ENCODE data around the gene AFMID.
"Not testable (repeated sequence)": the region's sequence is repeated elsewhere in the genome, so short reads cannot be mapped to it uniquely, and the experiment has no call there.

The AFMID gene, protein sequence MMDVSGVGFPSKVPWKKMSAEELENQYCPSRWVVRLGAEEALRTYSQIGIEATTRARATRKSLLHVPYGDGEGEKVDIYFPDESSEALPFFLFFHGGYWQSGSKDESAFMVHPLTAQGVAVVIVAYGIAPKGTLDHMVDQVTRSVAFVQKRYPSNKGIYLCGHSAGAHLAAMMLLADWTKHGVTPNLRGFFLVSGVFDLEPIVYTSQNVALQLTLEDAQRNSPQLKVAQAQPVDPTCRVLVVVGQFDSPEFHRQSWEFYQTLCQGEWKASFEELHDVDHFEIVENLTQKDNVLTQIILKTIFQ

DNA sequence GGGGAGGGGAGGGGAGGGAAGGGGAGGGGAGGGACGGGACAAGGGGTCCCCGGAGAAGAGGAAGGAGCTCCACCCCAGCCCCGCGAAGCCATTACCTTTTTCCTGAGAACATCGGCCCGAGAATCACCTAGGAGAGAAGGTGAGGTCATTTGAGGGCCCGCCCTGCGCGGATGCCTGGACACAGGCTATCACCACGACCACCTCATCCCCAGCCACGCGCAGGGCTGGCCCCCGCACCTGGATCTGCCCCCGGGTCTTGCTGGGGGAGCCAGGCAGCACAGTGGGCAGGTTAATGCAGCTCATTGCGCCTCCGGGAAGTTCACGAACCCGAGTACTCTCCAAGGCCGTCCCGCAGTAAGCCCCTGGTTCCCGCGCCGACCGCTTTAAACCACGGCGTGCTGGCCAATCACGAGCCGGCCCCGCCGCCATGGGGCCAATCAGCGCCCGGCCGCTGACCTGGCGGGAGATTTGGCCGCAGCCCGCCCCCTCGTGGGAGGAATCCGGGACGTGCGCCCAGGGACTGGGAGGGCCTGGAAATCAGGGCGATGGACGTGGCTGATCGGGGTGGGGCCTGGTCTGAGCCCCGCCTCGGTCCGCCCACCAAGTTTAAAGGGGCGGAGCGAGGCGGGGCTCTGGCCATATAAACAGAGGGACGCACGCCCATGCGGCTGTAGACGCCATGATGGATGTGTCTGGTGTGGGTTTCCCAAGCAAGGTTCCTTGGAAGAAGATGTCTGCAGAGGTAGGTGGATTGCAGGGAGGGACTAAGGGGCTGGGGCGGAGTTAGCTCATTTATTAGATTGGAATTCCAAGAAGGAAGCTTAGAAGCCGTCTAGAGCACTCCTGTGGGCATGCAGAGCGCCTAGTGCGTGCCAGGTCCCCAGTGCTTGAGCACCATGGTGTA lies at the start of gene AFMID, which contains the start of gene TK1:
Gene AFMID, plus strand, starts transcription at position 671 of the 904 bp plus-strand sequence. Its CDS starts 9 bp downstream, at position 680.
Gene TK1, minus strand, starts transcription at position 361 of the 904 bp plus-strand sequence. Its CDS starts 58 bp downstream, at position 303.
- DNase-seq: peak; percentile 99

DNA sequence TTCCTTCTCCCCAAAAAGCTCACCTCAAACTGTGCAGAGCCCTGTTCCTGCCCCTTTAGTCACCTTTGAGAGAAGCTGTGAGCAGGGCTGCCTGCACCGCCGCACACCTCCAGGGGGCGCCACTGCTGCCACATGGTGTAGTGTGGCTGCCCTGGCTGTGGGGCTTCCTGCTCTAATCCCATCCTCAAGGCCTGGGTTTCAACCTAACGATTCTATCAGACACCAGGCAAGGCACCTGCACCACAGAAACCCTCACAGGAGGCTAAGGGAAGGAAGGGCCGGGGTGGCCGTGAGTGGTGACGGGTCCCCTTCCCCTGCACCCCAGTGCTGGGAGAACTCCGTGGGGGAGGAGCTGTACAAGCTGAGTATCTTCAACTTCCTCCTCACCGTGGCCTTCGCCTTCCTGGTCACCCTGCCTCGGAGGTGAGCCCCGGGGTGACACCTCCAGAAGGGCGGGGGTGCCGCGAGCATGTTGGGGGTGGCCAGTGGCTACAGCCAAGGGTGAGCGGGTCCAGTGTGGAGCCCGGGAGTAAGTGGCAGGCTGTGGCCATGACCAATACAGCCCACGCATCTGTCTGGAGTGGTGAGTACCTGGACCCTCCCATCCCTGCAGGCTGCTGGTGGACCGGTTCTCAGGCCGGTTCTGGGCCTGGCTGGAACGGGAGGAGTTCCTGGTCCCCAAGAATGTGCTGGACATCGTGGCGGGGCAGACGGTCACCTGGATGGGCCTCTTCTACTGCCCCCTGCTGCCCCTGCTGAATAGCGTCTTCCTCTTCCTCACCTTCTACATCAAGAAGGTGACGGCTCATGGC lies 49.6 kb upstream of the AFMID start:
- DNase-seq: peak; percentile 52

DNA sequence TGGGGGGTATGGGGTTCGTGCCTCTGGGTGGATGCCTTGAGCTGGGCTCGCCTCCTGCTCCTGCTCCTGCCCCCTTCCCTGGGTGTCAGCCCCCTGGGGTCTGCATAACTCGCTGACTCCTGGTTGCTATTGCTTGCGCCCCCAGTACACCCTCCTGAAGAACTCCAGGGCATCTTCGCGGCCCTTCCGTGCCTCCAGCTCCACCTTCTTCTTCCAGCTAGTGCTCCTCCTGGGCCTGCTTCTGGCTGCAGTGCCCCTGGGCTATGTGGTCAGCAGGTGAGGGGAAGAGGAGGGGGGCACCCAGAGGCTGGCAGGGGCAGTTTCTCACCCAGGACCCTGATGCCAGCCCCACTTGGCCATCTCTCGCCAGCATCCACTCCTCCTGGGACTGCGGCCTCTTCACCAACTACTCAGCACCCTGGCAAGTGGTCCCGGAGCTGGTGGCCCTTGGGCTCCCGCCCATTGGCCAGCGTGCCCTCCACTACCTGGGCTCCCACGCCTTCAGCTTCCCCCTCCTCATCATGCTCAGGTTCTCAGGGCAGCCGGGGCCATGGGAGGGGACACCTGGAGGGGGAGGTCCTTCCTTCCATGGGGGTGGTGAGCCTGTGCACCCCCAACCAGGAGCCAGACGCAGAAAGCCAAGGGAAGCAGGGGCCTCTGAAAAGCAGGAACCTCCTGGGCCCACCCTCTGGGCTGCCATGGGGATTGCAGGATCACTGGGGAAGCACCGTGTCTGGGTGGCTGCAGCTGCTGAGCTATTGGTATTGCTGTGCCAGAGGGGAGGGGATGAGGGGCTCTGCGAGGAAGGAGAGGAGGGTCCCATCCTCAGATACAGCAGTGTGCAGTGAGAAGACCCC lies 48.7 kb upstream of the AFMID start:
- DNase-seq: peak; percentile 42

DNA sequence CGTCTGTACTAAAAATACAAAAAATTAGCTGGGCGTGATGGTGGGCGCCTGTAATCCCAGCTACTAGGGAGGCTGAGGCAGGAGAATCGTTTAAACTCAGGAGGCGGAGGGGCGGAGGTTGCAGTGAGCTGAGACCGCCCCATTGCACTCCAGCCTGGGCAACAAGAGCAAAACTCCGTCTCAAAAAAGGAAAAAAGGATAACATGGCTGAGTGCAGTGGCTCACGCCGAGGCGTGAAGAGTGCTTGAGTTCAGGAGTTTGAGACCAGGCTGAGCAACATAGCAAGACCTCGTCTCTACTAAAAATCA lies 47.3 kb upstream of the AFMID start:
- not testable (repeated sequence) for DNase-seq

DNA sequence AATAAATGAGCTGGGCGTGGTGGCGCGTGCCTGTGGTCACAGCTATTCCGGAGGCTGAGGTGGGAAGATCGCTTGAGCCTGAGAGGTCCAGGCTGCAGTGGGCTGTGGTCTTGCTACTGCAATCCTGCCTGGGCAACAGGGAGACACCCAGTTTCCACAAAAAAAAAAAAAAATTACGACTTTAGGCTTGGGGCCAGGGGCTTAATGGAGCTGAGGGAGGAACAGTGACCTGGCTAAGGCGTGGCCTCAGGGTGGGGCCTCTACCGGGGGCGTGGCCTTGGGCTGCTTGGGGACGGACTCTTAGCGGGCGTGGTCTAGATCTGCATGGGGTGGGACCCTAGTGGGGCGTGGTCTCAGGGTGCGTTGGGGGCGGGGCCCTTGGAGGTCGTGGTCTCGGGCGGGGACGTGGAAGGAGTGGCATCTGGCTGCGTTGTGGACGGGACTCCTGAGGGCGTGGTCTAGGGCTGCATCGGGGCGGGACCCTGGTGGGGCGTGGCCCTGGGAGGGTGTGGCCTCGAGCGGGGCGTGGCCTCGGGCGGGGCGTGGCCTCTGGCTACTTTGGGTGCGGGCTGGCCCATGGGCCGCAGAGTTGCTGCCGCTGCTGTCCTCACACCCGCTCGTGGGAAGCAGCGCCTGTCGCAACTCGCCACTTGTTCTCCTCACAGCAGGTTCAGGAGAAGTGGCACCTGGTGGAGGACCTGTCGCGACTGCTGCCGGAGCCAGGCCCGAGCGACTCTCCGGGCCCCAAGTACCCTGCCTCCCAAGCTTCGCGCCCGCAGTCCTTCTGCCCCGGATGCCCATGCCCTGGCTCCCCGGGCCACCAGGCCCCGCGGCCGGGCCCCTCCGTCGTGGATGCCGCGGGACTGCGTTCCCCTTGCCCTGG lies 46.8 kb upstream of the AFMID start:
- peak; percentile 93 for DNase-seq

DNA sequence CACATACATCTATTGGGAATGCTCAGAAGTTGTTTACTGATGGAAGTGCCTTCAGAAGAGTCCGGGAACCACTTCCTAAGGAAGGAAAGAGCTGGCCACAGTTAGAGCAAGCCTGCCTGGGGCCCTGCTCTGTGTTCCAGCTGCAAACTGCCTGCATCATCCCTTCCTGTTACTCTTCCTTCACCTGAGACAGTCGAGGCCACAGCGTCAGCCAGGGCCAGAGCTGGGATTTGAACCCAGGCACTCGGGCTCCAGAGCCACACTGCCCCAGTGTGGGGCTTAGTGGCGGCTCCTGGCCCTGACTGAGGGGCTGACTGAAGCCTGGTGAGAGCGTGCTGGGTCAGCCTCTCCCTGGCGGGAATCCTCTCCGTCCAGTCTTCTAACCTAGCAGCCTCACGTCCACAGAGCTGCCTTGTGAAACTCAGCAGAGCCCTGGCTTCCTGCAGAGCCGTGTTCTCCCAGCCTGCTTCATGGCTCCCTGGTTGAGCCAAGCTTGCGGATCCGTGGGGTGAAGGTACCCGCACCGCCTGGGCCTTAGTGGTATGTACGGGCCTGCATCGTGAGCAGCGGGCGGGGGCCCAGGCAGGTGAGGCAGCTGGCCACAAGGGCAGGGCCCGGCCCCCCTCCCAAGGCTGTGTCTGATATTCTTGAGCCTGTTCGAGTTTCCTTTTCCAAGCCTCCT lies 45.6 kb upstream of the AFMID start:
- DNase-seq: no peak

DNA sequence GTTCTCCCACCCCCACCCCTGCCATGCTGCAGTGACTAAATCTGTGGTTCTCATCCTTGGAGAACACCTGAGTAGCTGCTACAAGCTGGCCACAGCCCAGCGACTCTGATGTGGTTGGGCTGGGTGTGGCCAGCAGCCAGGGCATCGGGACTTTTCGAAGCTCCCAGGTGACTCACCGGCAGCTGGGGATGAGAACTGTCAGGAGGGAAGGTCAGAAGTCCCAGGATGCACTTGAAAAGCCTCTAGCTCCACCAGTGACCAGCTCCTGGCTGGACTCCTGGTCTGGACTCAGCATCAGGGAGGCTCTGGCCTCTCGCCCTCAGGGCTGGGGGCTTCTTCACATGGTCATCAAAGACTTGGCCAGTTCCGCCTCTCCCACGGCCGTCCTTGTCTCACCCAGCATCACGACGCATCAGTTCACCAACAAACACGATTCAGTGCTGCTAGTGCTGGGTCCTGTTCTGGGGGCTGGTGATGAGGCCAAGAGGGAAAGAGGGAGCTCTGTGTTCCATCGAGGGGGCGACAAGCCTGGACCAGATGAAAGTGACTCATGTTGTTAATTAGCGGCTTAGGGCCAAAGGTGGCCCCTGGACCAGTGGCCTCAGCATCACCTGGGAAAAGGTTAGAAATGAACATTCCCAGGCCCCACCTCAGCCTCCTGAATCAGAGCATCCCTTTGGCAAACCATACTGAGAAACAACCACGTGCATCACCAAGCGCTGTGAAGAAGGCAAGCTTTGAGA lies 44.9 kb upstream of the AFMID start:
- DNase-seq: peak; percentile 96

DNA sequence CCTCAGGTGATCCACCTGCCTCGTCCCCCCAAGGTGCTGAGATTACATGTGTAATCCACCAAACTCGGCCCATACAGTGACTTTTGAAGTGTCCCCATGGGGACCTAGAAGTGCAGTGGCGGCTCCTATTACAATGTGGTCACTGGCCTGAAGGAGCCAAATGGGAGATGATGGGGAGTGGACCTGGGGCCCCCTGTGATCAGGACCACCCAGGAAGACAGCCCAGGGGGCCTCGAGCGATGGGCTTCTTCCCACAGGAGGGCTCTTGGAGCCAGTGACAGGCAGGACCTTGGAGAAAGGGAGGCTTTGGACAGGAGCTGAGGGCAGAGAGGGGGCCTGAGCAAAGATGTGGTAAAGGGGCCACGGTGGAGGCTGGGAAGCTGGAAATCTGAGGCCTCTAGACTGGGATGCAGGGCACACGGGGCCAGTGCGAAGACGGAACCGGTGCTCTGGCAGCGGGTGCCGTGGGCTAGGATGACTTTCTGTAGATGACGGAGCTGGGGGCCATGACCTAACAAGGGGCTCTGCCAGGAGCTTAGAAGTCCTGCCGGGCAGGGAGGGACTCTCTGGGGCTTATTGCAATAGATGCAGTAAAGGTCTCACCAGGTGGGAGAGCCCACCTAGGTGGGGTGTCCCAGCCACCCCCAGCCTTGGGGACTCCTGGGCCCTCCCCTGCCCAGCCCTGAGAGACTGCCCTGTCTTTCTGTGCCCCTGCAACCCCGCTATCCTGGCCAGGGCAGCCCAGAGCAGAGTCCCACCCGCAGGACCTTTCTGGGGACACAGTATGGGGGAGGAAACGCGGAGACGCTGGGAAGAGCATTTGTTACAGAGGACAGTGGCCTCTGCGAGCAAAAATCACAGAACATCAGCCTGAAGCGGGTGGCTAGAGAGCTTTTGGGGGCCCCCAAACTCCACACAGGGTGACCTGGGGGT lies 43.7 kb upstream of the AFMID start:
- no peak for DNase-seq

DNA sequence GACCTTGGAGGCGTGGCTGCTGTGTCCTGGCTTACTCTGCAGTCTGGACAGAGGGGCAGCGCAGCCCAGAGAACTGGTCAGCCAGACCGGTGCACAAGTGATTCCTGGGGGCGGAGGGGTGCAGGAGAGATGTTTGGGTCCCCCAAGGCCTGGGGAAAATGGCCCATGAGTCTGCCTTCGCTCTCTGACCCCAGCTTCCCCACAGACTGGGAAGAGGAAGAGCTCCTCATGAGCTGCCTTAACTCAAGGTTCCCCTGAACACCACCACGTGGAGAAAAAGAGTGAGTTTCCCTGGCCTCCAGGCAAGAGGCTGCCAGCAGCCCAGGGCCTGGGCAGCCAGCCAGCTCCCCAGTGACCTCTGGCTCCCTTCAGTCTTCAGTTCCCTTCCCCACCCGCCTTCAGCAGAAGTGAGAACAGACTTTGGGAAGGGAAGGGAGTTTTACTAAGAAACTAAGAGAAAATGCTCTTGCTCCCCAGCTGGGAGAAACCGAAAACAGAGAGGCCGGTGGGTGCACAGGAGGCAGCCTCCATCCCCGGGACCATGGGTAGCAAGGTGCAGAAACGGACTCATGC lies 42.9 kb upstream of the AFMID start:
- peak; percentile 44 for DNase-seq

DNA sequence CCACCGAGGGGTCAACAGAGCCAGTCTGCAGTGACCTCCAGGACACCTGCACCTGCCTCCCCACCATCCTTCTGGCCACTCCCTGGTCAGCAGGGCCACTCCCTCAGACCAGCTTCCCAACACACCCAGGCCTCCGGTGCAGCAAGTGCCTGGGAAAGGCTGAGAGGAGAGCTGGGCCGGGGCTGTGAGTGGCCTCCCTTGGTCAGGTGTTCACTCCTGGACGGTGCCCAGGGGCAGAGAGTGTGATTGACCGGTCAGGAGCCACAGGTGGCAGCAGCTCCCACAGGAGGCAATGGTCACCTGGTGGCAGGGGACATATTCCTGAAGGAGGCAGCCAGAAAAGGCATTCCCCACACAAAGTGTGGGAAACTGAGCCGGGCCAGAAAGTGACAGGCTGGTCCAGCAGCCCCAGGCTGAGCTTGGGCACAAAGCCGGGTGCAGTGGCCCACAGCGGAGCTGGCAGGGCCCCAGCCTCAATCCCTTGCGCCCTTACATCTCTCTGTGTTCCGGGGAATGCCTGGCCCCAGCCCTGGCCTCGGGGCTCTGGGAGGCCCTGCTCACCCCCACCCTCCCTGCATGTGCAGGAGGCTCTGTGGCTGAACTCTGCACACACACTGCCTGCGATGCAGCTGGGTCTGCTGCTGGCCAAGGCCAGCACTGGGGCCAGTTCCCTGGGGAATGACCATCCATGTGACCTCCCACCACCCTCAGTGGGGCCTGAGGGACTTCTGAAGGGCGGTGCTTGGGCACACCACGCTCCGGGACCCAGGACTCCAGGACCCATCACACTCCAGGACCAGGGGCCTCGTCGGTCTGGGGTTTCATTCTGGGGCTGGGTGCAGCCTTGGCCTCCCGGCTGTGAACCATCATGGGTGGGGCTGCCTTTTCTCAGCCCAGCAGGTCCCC lies 42.2 kb upstream of the AFMID start:
- no peak for DNase-seq

DNA sequence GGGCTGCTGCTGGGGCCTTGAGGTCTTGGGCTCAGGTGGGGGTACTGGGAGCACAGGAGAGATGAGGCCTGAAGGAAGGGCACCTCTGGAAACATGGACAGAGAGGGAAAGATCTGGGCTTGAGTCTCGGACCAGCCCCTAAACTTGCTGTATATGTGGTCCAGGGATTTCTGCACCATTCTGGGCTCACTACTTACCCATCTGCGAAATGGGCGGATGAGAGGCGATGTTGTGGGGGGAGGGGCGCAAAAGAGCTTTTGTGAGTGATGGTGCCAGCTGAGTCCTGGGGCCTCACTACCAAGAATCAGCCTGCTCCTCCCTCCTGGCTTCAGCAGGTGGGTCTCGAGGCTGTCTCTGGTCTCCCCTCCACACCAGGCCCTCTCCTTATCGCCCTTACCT lies 40.7 kb upstream of the AFMID start:
- DNase-seq: no peak

DNA sequence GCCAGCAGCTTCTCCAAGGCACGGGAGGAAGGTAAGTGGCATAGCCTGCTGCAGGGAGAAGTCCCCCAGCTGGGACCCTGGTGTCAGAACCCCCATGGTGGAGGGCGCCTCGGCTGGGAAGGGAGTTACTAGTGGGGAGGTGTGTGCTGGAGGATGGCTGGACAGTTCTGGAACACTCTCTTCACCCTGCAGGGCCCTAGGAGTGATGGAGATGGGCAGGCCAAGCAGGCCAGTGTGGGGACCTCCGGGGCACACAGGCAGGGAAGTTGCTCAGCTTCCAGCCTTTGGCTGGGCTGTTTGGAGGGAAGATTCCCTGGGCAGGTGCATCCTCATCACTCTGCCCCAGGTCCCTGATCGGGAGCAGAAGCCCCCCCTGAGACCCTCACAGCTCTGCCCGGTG lies 40.3 kb upstream of the AFMID start:
- DNase-seq: no peak

DNA sequence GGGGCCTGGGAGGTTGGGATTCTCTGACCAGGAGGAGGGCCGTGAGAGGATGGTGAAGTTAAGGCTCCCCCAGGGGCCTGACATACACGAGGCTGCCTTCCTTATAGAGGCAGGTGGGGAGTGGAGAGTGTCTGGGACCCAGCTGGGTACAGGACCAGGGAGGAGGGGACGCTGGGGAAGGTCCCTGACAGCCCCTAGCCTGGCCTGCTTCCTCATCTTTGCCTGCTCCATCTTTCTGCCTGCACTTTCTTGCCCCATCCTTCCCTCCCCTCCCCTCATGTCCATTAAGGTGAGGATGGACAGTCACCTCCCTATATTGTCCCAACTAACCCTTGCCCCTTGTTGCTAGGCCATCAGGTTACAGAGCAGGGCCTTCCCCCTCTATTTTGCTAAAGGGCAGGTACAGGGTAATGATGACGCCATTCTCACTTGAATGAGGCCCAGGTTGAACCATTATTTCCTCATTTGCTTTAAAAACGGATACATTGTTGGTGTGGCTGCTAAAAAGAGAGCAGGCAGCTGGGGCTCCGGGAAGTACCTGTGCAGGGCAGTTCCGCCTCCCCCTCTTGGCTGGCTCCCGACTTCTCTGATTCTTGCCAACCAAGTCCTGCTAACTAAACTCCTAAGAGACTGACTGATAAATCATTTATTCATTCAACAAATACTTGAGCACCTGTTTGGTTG lies 39.7 kb upstream of the AFMID start:
- DNase-seq: no peak

DNA sequence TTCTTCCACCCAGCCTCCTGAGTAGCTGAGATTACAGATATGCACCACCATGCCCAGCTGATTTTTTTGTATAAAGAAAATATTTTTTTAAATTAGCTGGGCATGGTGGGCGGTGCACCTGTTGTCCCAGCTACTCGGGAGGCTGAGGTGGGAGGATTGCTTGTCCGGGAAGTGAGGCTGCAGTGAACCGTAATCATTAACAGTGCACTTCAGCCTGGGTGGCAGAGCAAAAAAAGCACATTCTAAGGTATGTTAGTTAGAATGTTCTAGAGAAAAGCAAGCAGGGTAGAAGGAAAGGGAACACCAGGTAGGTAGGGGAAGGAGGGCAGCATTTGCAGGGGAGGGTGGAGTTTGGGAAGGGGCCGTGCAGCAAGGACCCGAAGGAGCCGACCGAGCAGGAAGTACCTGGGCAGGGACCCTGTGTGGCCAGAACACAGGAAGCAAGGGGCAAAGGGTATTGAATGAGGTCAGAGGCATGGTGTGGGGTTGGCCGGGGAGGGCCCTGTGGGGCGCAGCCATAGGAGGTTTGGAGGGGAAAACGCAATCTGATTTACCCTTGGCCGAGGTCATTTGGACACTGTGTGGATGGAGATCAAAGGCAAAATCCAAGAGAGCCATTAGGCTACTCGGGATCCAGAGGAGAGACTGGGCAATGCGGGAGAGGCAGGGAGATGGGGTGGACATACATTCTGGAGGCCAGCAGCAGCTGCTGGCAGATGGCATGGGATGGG lies 38.7 kb upstream of the AFMID start:
- DNase-seq: no peak

DNA sequence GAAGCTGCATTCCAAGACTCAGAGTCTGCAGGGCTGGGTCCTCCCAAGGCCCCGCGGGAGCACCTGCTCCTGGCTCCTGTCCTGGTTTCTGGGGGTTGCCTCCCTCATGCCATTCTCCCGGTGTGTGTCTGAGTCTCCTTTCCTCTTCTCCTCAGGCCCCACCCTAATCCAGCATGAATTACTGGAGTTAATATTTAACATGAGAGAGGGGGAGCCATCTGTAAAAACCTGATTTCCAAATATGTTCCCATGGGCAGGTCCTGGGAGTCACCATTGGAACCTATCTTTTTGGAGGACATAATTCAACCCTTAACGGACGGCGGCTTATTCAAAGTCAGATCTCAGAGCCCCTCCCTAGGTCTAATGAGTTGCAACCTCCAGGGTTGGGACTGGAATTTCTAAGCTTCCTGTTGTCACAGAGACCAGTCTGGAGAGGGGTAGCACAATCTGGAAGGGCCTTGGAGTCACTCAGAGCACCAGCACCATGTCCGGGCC lies 35.6 kb upstream of the AFMID start:
- DNase-seq: peak; percentile 70

Measured in DMS53 (cell line).